H1 (cell line): ENCODE data around the gene COA1.

Experiments used
- CHD2 ChIP-seq: IDR thresholded peaks from 2 replicates; pipeline ENCODE4 v1.6.1; 2012; ENCODE audit warnings: low read length, improper control_type of control experiment
- CTCF ChIP-seq, 3 experiments: IDR thresholded peaks; 1 replicate in 2 of 3; 2 replicates in 1 of 3; pipeline versions ENCODE4 v1.5.1 to v1.6.1; 2011; ENCODE audit warnings: low read length in 3 of 3, mild to moderate bottlenecking in 3 of 3, inconsistent platforms in 2 of 3, low read depth in 1 of 3, moderate library complexity in 1 of 3; ENCODE audit not compliant: insufficient read depth in 1 of 3; ENCODE audit errors: control extremely low read depth in 1 of 3
- POLR2A ChIP-seq, 2 experiments: IDR thresholded peaks; 1 replicate in 1 of 2; 2 replicates in 1 of 2; pipeline ENCODE4 v1.6.1; 2011; ENCODE audit warnings: low read depth in 2 of 2, low read length in 2 of 2, mild to moderate bottlenecking in 2 of 2; ENCODE audit errors: control extremely low read depth in 1 of 2
- RBBP5 ChIP-seq: IDR thresholded peaks from 2 replicates; pipeline ENCODE4 v1.7.1; 2012; ENCODE audit warnings: low read depth, mild to moderate bottlenecking, inconsistent platforms, low read length, moderate library complexity, borderline replicate concordance
- SP1 ChIP-seq: IDR thresholded peaks from 2 replicates; pipeline ENCODE4 v1.6.1; 2011; ENCODE audit warnings: low read depth, low read length
- ZNF274 ChIP-seq: IDR thresholded peaks from 2 replicates; pipeline ENCODE4 v1.7.0; 2012; ENCODE audit warnings: low read length, borderline replicate concordance; ENCODE audit errors: extremely low read depth

- TF ChIP-seq CTCF (IDR thresholded peaks at IDR 0.05; ENCODE audit: control extremely low read depth in 1 of 3, insufficient read depth in 1 of 3, low read depth in 1 of 3, low read length in 3 of 3) (no peak), SP1 (no peak), ZNF274 (no peak), RBBP5 (no peak), POLR2A (IDR thresholded peaks at IDR 0.05; ENCODE audit: control extremely low read depth in 1 of 2, low read depth in 2 of 2, low read length in 2 of 2) (no peak), CHD2 (no peak)
These were observed 77.0 kb downstream of the COA1 start for GRCh38 chr7:43652364-43652763.
